ENCODE data around the gene PATL2. TPM values are rescaled to one million over a fixed set of nuclear protein-coding genes. Genes with fewer than 3 reads are reported as not detected.
"Not testable (repeated sequence)": the region's sequence is repeated elsewhere in the genome, so short reads cannot be mapped to it uniquely, and the experiment has no call there.

The PATL2 gene
- total RNA-seq, 1 donor from 2014 or later, result 3.3 TPM

GRCh38 chr15:44662478-44663409 is 48.4 kb downstream of the PATL2 start:
- DNase-seq (ENCODE audit: missing footprints) (peak; percentile 82), ATAC-seq (peak; percentile 64)
- intact Hi-C loops (cut with DNase I), result loop anchor here (1.0 kb wide), 2 partner anchors 49 to 76 kb away; partner anchors contain the start of genes B2M and PATL2

GRCh38 chr15:44661576-44661975 is 49.5 kb downstream of the PATL2 start:
- DNase-seq (ENCODE audit: missing footprints) (no peak), ATAC-seq (no peak)
- intact Hi-C loops (cut with DNase I), result no loop called here

GRCh38 chr15:44659056-44659455 is 52.1 kb downstream of the PATL2 start:
- intact Hi-C loops (cut with DNase I), result loop anchor here (10.0 kb wide), 1 partner anchor 64 kb away; no protein-coding TSS in a partner anchor
- DNase-seq (ENCODE audit: missing footprints), result no peak
- ATAC-seq, result no peak

- intact Hi-C loops (cut with DNase I), result loop anchor here (10.0 kb wide), 1 partner anchor 63 kb away; no protein-coding TSS in a partner anchor
- no peak for ATAC-seq
- DNase-seq (ENCODE audit: missing footprints), result no peak
Measured at GRCh38 chr15:44657378-44657777, 53.7 kb downstream of the PATL2 start.

- intact Hi-C loops (cut with DNase I), result loop anchor here (10.0 kb wide), 1 partner anchor 62 kb away; no protein-coding TSS in a partner anchor
- no peak for ATAC-seq
- no peak for DNase-seq (ENCODE audit: missing footprints)
Measured at GRCh38 chr15:44656913-44657312, 54.2 kb downstream of the PATL2 start.

- intact Hi-C loops (cut with DNase I), result loop anchor here (10.0 kb wide), 1 partner anchor 61 kb away; no protein-coding TSS in a partner anchor
- no peak for ATAC-seq
Measured at GRCh38 chr15:44656298-44656697, 54.8 kb downstream of the PATL2 start.

GRCh38 chr15:44654858-44655257 is 56.3 kb downstream of the PATL2 start:
- intact Hi-C loops (cut with DNase I), result loop anchor here (10.0 kb wide), 1 partner anchor 60 kb away; no protein-coding TSS in a partner anchor
- DNase-seq (ENCODE audit: missing footprints) (no peak), ATAC-seq (no peak)

More at GRCh38 chr15:44656298-44656697, 54.8 kb downstream of the PATL2 start:
- DNase-seq (ENCODE audit: missing footprints), result no peak

- no peak for ATAC-seq
- no peak for DNase-seq (ENCODE audit: missing footprints)
- intact Hi-C loops (cut with DNase I), result no loop called here
Measured at GRCh38 chr15:44647637-44648036, 63.5 kb downstream of the PATL2 start.

GRCh38 chr15:44647036-44647435 is 64.1 kb downstream of the PATL2 start:
- ATAC-seq (no peak), DNase-seq (ENCODE audit: missing footprints) (no peak)
- intact Hi-C loops (cut with DNase I), result no loop called here

GRCh38 chr15:44646460-44646859 is 64.7 kb downstream of the PATL2 start:
- DNase-seq (ENCODE audit: missing footprints), result no peak
- no peak for ATAC-seq
- intact Hi-C loops (cut with DNase I), result no loop called here

GRCh38 chr15:44641651-44642050 is 69.5 kb downstream of the PATL2 start:
- no peak for ATAC-seq
- intact Hi-C loops (cut with DNase I), result no loop called here

GRCh38 chr15:44636976-44637375 is 74.1 kb downstream of the PATL2 start:
- DNase-seq (ENCODE audit: missing footprints), result no peak
- intact Hi-C loops (cut with DNase I), result no loop called here
- ATAC-seq, result no peak

More at GRCh38 chr15:44641651-44642050, 69.5 kb downstream of the PATL2 start:
- no peak for DNase-seq (ENCODE audit: missing footprints)

GRCh38 chr15:44633603-44634002 is 77.5 kb downstream of the PATL2 start:
- DNase-seq (ENCODE audit: missing footprints) (no peak), ATAC-seq (no peak)
- intact Hi-C loops (cut with DNase I), result no loop called here

- ATAC-seq; DNase-seq (ENCODE audit: missing footprints); intact Hi-C loops (cut with DNase I): not testable (repeated sequence)
Measured at GRCh38 chr15:44625286-44625685, 85.8 kb downstream of the PATL2 start.

GRCh38 chr15:44623178-44623577 is 87.9 kb downstream of the PATL2 start:
- intact Hi-C loops (cut with DNase I), result no loop called here
- DNase-seq (ENCODE audit: missing footprints) (no peak), ATAC-seq (no peak)

GRCh38 chr15:44620081-44620480 is 91.0 kb downstream of the PATL2 start:
- DNase-seq (ENCODE audit: missing footprints), result no peak
- no peak for ATAC-seq
- intact Hi-C loops (cut with DNase I), result no loop called here

GRCh38 chr15:44616974-44617373 is 94.1 kb downstream of the PATL2 start:
- intact Hi-C loops (cut with DNase I), result no loop called here
- ATAC-seq (no peak), DNase-seq (ENCODE audit: missing footprints) (no peak)
